Stimulated activated CD8-positive, alpha-beta memory T cell treated with anti-CD3 and anti-CD28 coated beads, Interleukin-12 subunit alpha, Interleukin-12 subunit beta, amount 100 ng/mL, for 4 hours (primary cell): Measurements from ENCODE around the gene LAMB3.

Experiments
- DNase-seq: peaks from one replicate; pipeline ENCODE4 v3.0.0-alpha.2; 2020; ENCODE audit warnings: low read depth

Gene LAMB3

GRCh38 chr1:209633335-209633997, 18.8 kb downstream of the LAMB3 start:
- DNase-seq, result no peak

DNA sequence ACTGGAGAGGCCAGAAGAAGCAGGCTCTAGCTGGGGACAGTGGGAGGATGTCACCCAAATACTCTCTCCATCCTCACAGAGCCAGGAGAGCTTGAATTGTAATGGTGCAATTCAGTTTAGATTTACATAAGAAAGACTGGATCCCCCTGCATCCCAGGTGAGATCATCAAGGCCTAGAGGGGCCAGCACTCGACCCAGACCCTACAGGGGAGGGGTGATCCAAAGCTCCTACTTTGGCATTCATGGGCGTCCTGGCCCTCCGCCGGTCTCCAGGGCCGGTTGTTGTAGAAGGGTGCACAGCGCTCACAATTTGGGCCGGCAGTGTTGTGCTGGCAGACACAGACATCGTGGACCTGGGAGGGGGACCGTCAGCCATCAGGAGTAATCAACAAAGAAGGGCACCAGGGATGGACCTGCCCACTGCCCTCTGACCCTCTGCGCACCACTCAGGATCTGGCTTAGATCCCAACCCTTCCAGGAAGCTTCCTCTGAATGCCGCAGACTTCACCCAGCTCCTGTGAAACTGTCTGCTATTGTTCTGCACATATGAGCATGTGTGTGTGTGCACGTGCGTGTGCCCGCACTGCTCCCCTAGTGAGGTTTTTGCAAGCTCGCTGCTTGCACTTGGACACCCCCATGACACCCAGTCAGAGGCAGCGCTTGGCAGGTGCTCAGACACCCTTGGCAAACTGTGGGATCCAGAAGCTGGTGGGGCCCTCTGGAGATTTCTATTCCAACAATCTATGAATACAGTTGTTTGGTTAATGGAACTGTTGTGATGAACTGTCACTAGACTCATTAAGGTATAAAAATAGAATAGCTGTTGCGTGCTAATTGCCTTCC, 21.6 kb downstream of the LAMB3 start:
- DNase-seq, result no peak

DNA sequence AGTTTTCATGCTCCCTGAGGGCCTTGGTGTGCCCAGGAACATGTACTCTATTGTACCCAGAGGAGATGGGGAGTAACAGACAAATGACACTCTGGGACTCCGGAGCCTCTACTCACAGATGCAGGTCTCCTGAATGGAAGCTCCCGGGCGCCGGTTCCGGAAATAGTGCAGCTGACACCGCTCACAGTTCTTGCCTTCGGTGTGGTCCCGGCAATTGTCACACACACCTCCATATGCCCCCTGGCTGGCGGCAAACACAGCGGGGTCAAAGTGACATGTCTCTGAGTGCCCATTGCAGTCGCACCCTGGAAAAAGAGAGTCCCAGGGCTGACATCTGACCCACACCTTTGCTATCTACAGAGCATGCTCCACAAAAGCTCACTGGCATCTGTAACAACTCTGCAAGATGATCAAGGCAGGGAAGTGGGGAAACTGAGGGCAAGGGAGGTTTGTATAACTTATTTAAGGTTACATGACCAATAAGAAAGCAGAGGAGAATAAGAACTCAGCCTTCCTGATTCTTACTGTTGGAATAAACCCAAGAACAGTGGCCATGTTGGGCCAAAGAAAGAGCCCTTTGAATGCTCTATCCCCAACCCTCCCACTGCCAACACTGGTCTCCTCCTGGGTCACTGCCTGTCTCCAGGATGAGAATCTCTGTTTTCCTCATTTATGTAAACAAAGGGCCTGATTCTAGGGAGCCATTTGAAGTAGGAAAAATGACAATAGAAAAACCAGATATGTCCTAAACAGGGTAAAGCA, 22.4 kb downstream of the LAMB3 start:
- no peak for DNase-seq

DNA sequence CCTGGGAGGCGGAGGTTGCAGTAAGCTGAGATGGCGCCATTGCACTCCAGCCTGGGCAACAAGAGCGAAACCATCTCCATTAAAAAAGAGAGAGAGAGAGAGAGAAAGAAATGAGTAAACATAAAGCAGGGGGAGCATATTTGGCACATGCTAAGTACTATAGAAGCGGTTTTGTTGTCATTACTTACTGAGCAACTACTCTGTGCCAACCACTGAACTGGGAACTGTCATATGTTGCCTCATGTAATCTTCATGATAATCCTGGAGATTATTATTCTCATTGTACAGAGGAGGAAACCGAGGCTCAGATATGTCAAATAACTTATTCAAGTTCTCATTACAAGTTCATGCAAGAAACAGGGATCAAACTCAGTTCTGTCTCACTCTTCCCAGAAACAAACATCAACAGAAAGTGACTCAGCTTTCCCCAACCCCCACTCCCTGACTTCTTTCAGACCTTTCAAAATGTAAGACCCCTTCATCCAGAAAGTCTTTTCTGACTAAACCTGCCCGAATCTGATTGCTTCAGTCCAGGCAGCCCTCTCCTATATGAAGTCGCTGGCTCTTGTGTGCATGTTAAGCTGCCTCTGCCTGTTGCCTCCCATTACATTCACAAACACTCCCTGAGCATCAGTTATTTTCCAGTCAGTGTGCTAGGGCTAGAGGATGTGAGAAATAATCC, 23.5 kb downstream of the LAMB3 start:
- no peak for DNase-seq

DNA sequence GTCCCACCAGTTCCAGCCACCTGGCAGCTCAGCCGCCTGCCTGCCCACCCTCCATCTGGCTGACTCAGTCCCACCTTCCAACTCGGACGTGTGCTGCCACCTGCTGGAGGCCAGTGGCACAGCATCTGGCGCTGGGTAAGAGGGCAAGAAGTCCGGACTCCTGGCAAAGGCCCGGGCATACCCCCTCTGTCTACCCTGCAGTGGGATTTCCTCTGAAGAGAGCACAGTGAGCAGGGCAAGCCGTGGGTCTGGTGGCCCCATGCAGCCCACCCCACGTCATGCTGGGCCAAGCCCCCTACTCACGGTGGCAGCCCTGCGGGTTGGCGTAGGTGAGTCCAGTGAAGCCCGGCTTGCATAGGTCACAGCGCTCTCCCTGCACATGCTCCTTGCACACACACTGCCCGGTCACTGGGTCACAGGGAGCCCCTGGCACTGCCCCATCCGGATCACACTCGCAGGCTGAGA, 24.5 kb downstream of the LAMB3 start:
- DNase-seq, result peak; percentile 55

GRCh38 chr1:209627027-209627731, 25.0 kb downstream of the LAMB3 start:
- DNase-seq, result no peak

GRCh38 chr1:209626346-209627026, 25.7 kb downstream of the LAMB3 start:
- no peak for DNase-seq

- DNase-seq, result no peak
These were observed 26.4 kb downstream of the LAMB3 start for GRCh38 chr1:209625791-209626285.

DNA sequence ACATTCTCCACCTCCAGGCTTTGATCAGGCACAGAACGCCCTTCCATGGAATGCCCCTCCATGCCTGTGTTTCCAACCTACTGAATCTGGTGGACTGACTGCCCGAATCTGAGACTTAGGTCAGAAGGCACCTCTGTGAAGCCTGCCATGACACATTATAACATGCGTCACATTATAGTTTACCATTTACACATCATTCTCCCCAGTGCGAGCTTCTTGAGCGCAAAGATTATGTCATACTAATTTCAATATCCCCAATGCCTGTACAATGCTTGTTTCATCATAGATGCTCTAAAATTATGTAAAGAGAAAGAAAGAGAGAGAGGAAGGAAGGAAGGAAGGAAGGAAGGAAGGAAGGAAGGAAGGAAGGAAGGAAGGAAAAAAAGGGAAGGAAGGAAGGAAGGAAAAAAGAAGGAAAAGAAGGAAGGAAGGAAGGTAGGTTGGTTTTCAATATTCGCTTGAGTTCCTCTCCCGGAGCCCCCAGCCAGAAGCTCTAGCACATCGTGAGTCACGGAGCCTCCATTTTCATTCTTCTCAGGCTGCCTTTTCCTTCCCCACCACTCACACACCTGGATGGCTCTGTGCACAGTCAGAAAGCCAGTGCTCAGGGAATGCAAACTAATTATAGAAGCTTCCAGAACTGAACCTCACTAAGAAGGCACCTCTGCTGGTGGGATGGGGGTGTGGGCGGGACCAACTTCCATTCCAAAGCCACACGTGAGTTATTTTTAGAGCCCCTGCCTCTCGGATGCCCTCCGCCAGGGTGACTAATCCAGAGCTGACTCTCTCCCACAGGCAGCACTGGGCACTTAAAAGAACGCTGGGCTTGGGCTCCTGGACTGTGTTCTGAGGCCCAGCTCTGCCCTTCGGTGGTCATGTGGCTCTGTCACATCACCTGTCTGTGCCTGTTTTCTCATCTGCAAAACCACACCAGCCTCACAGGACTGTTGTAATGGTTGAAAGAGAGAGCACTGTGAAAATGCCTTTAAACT, 27.4 kb downstream of the LAMB3 start:
- DNase-seq, result no peak

- DNase-seq, result no peak
These were observed 29.1 kb downstream of the LAMB3 start for GRCh38 chr1:209622841-209623829.

DNA sequence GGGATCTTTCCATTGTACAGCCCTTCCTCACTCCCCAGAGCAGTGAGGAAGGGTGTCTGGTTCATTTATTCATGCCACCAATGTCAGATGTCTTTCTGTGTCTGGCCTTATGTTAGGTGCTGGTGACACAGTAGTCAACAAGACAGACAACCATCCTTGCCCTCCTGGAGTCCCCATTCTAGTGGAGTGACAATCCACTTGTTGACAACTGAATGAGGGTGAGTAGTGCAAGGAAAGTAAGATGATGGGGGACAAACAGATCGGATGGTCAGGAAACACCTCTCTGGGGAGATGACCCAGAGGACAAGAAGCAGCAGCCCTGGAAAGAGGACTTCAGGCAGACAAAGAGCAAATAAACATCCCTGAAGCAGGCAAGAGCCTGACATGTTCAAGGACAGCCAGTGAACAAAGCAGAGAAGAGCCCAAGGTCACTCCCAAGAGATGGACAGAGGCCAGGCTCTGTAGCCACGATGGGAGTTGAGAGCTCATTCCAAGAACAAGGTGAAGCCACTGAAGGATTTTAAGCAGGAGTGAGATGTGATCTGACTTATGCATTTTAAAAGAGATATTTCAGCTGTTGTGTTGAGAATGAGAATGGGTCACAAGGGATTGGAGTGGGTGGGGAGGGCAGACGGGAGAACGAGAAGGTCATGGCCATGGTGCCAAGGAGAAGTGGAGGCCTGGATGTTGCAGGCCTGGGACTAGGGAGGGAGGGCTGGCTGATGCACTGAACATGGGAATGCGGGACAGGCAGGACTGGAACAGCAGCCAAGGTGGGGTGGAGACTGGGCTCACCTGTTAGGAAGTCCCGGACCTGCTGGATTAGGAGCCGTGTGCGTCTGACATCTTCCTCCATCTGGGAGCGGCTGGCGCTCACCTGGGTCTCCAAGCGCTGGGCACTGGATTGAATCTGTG, 30.2 kb downstream of the LAMB3 start:
- no peak for DNase-seq

GRCh38 chr1:209621286-209621685, 30.9 kb downstream of the LAMB3 start:
- no peak for DNase-seq

GRCh38 chr1:209620487-209620884, 31.7 kb downstream of the LAMB3 start:
- no peak for DNase-seq

- DNase-seq, result no peak
These were observed 32.3 kb downstream of the LAMB3 start for GRCh38 chr1:209619696-209620486.

GRCh38 chr1:209618756-209619420, 33.3 kb downstream of the LAMB3 start:
- DNase-seq, result no peak

DNA sequence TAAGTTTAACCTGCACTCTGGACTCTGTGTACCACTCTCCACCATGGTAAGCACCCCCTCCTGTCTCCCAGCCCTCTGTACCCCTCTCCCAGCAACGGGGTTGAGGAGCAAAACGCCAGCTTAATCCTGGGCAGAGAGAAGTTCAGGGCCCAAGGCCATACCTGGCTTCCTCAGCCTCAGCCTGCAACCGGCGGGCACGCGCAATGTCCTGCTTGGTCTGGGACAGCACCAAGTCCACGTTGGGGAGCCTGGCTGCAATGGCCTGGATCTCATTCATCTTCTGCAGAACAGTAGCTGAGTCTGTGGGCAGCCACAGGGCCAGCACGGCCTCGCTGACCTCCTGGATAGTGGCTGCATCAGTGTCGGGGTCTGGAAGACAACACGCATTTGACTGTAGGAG, 33.9 kb downstream of the LAMB3 start:
- DNase-seq, result no peak
